GM12874 (cell line): Measurements from ENCODE around the gene CDK19.

Experiments used
- CTCF ChIP-seq: IDR thresholded peaks from 2 replicates; pipeline ENCODE4 v1.5.1; 2011; ENCODE audit warnings: low read depth, mild to moderate bottlenecking, control low read depth, low read length, moderate library complexity; ENCODE audit not compliant: insufficient read depth

The CDK19 gene

GRCh38 chr6:110776413-110776812 is 38.9 kb downstream of the CDK19 start:
- TF ChIP-seq CTCF, result no peak

- no peak for TF ChIP-seq CTCF
Measured at GRCh38 chr6:110769923-110770322, 45.3 kb downstream of the CDK19 start.

GRCh38 chr6:110768057-110768456 is 47.2 kb downstream of the CDK19 start:
- no peak for TF ChIP-seq CTCF

- no peak for TF ChIP-seq CTCF
Measured at GRCh38 chr6:110761371-110761770, 53.9 kb downstream of the CDK19 start.

GRCh38 chr6:110760589-110760988 is 54.7 kb downstream of the CDK19 start:
- TF ChIP-seq CTCF, result no peak

- no peak for TF ChIP-seq CTCF
Measured at GRCh38 chr6:110757926-110758325, 57.3 kb downstream of the CDK19 start.

GRCh38 chr6:110756817-110757216 is 58.5 kb downstream of the CDK19 start:
- no peak for TF ChIP-seq CTCF

GRCh38 chr6:110755411-110755834 is 59.8 kb downstream of the CDK19 start:
- no peak for TF ChIP-seq CTCF
